GM12873 (cell line): ENCODE data around the gene ATXN1.

Experiments used
- CTCF ChIP-seq: IDR thresholded peaks from 2 replicates; pipeline ENCODE4 v1.5.1; 2012; ENCODE audit warnings: low read depth, mild to moderate bottlenecking, moderate library complexity, low read length, control low read depth; ENCODE audit not compliant: insufficient read depth; ENCODE audit errors: missing control alignments

The ATXN1 gene

DNA sequence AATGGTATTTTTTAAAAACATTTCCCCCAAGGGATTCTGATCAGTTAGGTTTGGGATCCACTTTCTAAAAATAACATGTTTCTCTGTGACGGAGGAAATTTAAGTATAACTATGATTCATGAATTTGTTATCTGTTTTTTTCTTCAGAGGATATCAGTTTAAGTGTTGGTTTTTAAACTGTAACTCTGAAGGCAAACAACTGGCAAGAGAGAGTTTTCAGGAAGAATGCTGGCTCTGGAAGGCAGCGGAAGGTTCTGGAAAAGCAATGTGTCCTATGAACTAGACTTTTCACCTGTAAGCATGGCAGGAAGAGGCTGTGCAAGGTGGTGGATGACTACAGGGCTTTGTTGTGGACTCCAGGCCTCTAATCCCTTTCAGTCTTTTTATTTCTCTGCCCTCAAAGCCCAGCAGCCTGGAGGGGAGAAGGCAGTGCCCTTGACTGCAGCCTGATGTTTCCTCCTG, 369.8 kb downstream of the ATXN1 start:
- no peak for TF ChIP-seq CTCF

GRCh38 chr6:16389642-16390041, 371.6 kb downstream of the ATXN1 start:
- TF ChIP-seq CTCF, result no peak

DNA sequence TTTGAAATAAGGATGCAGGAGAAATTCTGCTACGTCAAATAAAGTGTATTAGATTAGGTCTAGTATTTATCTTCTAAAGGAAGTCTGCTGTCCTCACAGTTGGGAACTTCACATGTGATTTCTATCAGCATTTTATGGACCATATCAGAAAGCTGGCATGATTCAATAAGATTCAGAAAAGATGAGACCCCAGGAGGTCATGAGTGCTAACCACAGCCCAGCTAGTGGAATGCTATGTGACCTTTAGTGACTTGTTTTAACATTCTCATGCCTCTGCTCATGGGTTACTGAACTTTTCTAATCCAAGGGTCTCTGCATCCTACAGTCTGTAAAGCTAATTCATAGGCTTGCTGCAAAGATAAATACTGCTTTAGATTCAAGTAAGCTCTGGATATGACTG, 372.8 kb downstream of the ATXN1 start:
- no peak for TF ChIP-seq CTCF

DNA sequence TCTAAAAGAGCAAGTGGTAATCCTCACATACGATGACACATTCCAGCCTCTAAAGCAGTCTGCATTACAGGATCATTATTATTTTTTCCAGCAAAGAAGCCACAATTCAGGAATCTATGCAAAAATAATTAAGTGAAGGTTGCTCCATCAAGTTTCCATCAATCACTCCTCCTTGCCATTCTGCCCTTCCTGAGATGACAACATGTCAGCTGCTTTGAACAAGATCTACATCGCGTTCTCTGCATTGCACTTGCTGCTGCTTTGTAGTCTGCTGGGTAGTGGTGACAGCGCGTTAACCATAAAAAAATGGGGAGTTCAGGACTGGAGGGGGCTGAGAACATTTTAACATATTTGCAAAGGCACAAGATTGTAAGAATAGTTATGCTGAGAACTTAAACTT, 375.2 kb downstream of the ATXN1 start:
- TF ChIP-seq CTCF, result no peak

DNA sequence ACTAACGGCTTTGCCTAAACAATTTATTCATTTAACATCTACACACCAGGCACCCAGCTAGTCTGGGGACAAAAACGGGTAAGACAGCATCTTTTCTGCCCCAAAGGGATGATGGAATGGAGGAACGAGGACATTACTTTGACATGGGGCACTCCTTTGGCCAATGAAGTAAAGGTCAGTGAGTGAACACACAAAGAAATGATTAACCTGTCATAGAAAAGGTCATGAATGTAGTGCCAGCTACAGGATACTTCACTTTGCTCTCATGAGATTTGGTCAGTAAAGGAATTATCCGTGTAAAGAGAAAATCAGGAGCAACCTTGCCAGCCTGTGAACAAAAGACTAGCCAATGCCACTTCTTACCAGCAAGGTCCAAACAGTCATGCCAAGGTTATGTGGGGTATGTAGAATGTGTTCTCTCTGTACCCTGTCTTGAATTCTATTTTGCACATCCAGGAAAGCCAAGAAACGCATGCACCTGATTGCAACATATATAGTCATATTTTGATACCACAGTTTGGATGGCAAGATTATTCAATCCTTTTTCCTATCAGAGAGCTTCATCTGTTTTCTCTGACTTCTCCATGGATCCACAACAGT, 377.6 kb downstream of the ATXN1 start:
- TF ChIP-seq CTCF, result no peak

DNA sequence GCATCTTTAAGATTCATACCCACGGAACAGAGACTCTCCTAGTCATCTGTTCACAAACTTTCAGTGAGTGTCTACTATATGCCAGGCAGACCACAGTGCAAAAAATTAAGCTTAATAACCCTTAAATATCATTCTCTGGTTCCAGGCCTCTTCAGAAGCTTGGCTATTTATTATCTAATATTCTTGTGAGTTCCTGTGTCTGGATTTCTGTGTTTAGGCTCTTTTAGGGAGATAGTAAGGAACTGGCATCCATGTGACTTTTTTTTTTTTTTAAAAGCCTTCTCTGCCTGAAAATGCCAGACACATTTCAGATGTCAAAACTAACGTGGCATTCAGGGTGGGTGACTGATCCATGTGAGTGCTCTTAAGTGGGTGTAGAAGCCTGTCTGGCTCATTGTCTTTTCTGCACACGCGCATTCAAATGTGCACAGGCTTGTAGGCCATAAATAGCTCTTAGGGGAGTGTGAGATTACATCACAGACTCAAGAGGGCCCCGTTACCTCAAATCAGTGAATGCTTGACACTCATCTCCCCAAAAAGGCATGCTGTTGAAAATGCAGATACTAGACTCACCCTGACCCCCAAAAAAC, 380.9 kb downstream of the ATXN1 start:
- no peak for TF ChIP-seq CTCF

- no peak for TF ChIP-seq CTCF
Measured at GRCh38 chr6:16377470-16377869, 383.8 kb downstream of the ATXN1 start.

DNA sequence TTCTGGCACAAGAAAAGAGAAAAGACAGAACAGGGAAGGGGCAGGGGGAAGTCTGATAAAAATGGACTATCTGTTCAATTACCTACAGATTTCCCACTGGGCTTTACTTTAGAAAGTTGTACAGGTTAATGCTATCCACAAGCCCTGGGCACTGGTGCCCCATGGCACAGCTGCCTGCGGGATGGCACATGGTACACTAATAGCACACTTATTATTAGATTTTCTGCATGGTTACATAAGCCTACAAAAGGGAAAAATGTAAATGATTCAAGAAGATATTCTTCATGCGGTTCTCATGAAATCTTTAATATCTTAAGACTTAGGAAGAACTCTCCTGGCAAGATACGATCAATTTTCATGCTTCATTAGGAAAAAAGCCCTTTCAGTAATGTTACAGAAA, 385.4 kb downstream of the ATXN1 start:
- no peak for TF ChIP-seq CTCF
